Measurements from ENCODE around the gene C5orf63.
"Not testable (repeated sequence)": the region's sequence is repeated elsewhere in the genome, so short reads cannot be mapped to it uniquely, and the experiment has no call there.

DNA sequence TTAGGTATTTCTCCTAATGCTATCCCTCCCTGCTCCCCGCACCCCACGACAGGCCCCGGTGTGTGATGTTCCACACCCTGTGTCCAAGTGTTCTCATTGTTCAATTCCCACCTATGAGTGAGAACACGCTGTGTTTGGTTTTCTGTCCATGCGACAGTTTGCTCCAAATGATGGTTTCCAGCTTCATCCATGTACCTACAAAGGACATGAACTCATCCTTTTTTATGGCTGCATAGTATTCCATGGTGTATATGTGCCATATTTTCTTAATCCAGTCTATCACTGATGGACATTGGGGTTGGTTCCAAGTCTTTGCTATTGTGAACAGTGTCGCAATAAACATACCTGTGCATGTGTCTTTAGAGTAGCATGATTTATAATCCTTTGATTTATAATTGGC is 19.8 kb downstream of the C5orf63 start:
- TF ChIP-seq, protein P1, sequence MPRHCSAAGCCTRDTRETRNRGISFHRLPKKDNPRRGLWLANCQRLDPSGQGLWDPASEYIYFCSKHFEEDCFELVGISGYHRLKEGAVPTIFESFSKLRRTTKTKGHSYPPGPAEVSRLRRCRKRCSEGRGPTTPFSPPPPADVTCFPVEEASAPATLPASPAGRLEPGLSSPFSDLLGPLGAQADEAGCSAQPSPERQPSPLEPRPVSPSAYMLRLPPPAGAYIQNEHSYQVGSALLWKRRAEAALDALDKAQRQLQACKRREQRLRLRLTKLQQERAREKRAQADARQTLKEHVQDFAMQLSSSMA (CRISPR knock-in tag; IDR thresholded peaks at IDR 0.05): not testable (repeated sequence)
- not testable (repeated sequence) for TF ChIP-seq ESRRA (IDR thresholded peaks at IDR 0.05; ENCODE audit: borderline replicate concordance, low read depth); EZH2 (IDR thresholded peaks at IDR 0.05; ENCODE audit: borderline replicate concordance, low read depth, low read length)
- TF ChIP-seq, protein P2, sequence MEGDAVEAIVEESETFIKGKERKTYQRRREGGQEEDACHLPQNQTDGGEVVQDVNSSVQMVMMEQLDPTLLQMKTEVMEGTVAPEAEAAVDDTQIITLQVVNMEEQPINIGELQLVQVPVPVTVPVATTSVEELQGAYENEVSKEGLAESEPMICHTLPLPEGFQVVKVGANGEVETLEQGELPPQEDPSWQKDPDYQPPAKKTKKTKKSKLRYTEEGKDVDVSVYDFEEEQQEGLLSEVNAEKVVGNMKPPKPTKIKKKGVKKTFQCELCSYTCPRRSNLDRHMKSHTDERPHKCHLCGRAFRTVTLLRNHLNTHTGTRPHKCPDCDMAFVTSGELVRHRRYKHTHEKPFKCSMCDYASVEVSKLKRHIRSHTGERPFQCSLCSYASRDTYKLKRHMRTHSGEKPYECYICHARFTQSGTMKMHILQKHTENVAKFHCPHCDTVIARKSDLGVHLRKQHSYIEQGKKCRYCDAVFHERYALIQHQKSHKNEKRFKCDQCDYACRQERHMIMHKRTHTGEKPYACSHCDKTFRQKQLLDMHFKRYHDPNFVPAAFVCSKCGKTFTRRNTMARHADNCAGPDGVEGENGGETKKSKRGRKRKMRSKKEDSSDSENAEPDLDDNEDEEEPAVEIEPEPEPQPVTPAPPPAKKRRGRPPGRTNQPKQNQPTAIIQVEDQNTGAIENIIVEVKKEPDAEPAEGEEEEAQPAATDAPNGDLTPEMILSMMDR (IDR thresholded peaks at IDR 0.05 in 2 of 3, conservative IDR thresholded peaks at IDR 0.05 in 1 of 3; ENCODE audit: insufficient read depth in 2 of 3, low read depth in 1 of 3, low read length in 3 of 3): not testable (repeated sequence)
